ENCODE results near the gene PLEKHA8. TPM values are rescaled to one million over a fixed set of nuclear protein-coding genes. Genes with fewer than 3 reads are reported as not detected.

PLEKHA8 gene
- total RNA-seq, 4 donors from 2014 or later = 9.0 to 23.4 (median 13.0) TPM

- 78 to 79% methylated on average over 7 of the region's 7 CpGs for WGBS, 2 donors
- no peak for DNase-seq (ENCODE audit: low spot score in 2 of 2)
- peak overlapping the region in 2 of 4 donors; percentile 85 to 94 for H3K27ac ChIP-seq
Measured at GRCh38 chr7:30175636-30176147, 147.5 kb downstream of the PLEKHA8 start.

GRCh38 chr7:30176463-30177109 lies 148.4 kb downstream of the PLEKHA8 start:
- no peak for DNase-seq (ENCODE audit: low spot score in 2 of 2)
- Histone ChIP-seq H3K4me1 (peaks cover 0 to 98% (median 59%) of the 10 kb centered on the region in 4 donors), H3K4me3 (no peak overlapping the region), H3K27ac (peak overlapping the region in 2 of 4 donors; percentile 85 to 94), H3K27me3 (no peaks in the 10 kb centered on the region), H3K9me3 (no peaks in the 10 kb centered on the region), H3K36me3 (no peaks in the 10 kb centered on the region)
- 66 to 78% methylated on average over 6 of the region's 6 CpGs for WGBS, 2 donors
- TF ChIP-seq EP300 (IDR thresholded peaks at IDR 0.05) (peak in 1 of 2 donors; percentile 10), CTCF (IDR thresholded peaks at IDR 0.05) (no peak), POLR2A (IDR thresholded peaks at IDR 0.05) (no peak)

More at GRCh38 chr7:30175636-30176147, 147.5 kb downstream of the PLEKHA8 start:
- H3K9me3 ChIP-seq = no peaks in the 10 kb centered on the region
- H3K36me3 ChIP-seq = no peaks in the 10 kb centered on the region
- TF ChIP-seq POLR2A (IDR thresholded peaks at IDR 0.05) (no peak), EP300 (IDR thresholded peaks at IDR 0.05) (no peak), CTCF (IDR thresholded peaks at IDR 0.05) (no peak)
- H3K4me3 ChIP-seq = no peak overlapping the region
- peaks cover 0 to 98% (median 56%) of the 10 kb centered on the region in 4 donors for H3K4me1 ChIP-seq
- no peaks in the 10 kb centered on the region for H3K27me3 ChIP-seq

- whole genome bisulfite sequencing, 2 donors = 96 to 98% methylated on average over 5 of the region's 5 CpGs
- Histone ChIP-seq H3K4me1 (peaks cover 0 to 94% (median 57%) of the 10 kb centered on the region in 4 donors), H3K27ac (peak overlapping the region in 2 of 4 donors; percentile 87 to 94), H3K36me3 (no peaks in the 10 kb centered on the region), H3K4me3 (no peak overlapping the region), H3K27me3 (no peaks in the 10 kb centered on the region), H3K9me3 (no peaks in the 10 kb centered on the region)
- TF ChIP-seq EP300 (IDR thresholded peaks at IDR 0.05) = no peak
- no peak for TF ChIP-seq POLR2A (IDR thresholded peaks at IDR 0.05)
- no peak for TF ChIP-seq CTCF (IDR thresholded peaks at IDR 0.05)
- no peak for DNase-seq (ENCODE audit: low spot score in 2 of 2)
Measured at GRCh38 chr7:30177186-30177585, 149.0 kb downstream of the PLEKHA8 start.

GRCh38 chr7:30177965-30178364 lies 149.8 kb downstream of the PLEKHA8 start:
- no peak for DNase-seq (ENCODE audit: low spot score in 2 of 2)
- H3K9me3 ChIP-seq = no peaks in the 10 kb centered on the region
- TF ChIP-seq POLR2A (IDR thresholded peaks at IDR 0.05) = no peak
- TF ChIP-seq CTCF (IDR thresholded peaks at IDR 0.05) = no peak
- TF ChIP-seq EP300 (IDR thresholded peaks at IDR 0.05) = no peak
- H3K27ac ChIP-seq = peak overlapping the region in 2 of 4 donors; percentile 87 to 94
- H3K4me3 ChIP-seq = no peak overlapping the region
- H3K4me1 ChIP-seq = peaks cover 0 to 94% (median 51%) of the 10 kb centered on the region in 4 donors
- no peaks in the 10 kb centered on the region for H3K36me3 ChIP-seq
- WGBS, 2 donors = 17 to 25% methylated on average over 3 of the region's 3 CpGs
- H3K27me3 ChIP-seq = no peaks in the 10 kb centered on the region

GRCh38 chr7:30178748-30179436 lies 150.7 kb downstream of the PLEKHA8 start:
- no peak for DNase-seq (ENCODE audit: low spot score in 2 of 2)
- H3K36me3 ChIP-seq = no peaks in the 10 kb centered on the region
- TF ChIP-seq POLR2A (IDR thresholded peaks at IDR 0.05) (no peak), CTCF (IDR thresholded peaks at IDR 0.05) (no peak), EP300 (IDR thresholded peaks at IDR 0.05) (no peak)
- H3K4me1 ChIP-seq = peaks cover 0 to 94% (median 47%) of the 10 kb centered on the region in 4 donors
- H3K27me3 ChIP-seq = no peaks in the 10 kb centered on the region
- no peaks in the 10 kb centered on the region for H3K9me3 ChIP-seq
- WGBS, 2 donors = 75 to 90% methylated on average over 3 of the region's 3 CpGs
- H3K27ac ChIP-seq = peak overlapping the region in 3 of 4 donors; percentile 35 to 94 (median 87)
- no peak overlapping the region for H3K4me3 ChIP-seq

Data from tibial nerve (tissue), 4 donors.